Hepatic stellate cell (primary cell): ENCODE results near the gene HLA-DOA.

Experiments
- DNase-seq: peaks from one replicate; pipeline ENCODE4 v3.0.0; 2011; ENCODE audit warnings: low spot score

HLA-DOA gene

DNA sequence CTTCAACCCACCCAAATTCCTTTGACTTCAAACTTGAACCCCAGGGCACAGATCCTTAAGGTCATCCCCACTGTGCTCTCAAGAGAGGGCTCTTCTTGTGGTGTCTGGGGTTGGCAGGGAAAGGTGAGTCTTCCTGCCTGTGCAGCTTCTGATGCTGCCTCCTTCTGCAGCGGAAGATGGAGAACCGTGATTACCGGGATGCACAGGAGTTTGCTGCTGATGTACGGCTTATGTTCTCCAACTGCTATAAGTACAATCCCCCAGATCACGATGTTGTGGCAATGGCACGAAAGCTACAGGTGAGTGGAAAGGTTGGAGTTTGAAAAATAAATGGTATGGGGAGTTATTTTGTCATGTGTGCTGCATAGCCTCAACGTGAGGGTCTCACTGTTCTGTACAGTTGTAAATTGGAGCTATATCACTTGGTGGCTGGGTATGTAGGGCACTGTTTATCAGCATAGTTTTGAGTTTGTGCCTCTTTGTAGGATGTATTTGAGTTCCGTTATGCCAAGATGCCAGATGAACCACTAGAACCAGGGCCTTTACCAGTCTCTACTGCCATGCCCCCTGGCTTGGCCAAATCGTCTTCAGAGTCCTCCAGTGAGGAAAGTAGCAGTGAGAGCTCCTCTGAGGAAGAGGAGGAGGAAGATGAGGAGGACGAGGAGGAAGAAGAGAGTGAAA, 32.0 kb downstream of the HLA-DOA start:
- no peak for DNase-seq

DNA sequence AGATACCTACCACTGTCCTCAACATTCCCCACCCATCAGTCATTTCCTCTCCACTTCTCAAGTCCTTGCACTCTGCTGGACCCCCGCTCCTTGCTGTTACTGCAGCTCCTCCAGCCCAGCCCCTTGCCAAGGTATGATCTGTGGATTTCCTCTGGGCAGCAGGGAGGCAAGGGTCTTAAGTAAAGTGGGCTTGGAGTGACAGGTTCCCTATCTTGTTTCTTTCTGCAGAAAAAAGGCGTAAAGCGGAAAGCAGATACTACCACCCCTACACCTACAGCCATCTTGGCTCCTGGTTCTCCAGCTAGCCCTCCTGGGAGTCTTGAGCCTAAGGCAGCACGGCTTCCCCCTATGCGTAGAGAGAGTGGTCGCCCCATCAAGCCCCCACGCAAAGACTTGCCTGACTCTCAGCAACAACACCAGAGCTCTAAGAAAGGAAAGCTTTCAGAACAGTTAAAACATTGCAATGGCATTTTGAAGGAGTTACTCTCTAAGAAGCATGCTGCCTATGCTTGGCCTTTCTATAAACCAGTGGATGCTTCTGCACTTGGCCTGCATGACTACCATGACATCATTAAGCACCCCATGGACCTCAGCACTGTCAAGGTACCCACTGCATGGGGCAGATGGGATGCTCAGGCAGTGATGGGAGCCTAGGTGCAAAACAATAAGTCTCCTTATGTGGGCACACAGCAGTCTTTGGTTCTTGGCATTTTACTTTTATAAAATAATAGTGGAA, 32.9 kb downstream of the HLA-DOA start:
- DNase-seq = no peak

DNA sequence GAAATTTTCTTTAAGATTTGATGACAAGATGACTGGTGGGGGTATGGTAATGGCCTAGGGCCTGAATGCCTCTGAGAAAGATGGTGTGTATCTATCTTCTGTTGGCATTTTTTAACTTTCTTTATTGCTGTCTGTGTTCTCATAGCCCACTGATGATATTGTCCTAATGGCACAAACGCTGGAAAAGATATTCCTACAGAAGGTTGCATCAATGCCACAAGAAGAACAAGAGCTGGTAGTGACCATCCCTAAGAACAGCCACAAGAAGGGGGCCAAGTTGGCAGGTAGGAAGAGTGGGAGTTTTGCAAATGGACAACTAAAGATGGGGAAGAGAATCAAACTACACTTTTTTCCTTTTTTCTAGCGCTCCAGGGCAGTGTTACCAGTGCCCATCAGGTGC, 33.5 kb downstream of the HLA-DOA start:
- DNase-seq = no peak

DNA sequence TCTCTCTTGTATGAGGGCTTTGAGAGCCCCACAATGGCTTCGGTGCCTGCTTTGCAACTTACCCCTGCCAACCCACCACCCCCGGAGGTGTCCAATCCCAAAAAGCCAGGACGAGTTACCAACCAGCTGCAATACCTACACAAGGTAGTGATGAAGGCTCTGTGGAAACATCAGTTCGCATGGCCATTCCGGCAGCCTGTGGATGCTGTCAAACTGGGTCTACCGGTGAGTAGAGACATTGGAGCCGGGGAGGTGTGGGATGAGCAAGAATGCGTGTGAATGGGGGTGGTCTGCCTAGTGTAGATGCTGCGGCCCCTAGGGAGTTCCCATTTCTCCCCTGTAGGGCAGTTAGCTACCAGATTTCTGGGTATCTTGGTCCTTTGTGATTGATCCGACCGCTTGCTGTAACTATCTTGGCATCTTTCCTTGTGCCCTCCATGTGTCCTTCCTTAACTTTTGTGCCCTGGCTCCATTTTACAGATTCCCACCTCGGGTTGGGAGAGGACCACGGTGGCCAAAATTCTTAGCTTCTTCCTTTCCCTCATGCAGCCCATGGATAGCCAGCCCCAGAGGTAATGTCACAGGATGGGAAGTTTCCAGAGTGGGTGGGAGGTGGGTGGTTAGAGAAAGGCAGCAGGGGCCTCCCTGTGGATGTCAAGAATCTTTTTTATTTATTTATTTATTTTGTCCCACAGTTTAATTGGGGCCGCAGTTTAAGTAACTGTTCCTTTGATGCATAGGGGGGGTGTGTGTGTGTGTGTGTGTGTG, 34.7 kb downstream of the HLA-DOA start:
- no peak for DNase-seq

DNA sequence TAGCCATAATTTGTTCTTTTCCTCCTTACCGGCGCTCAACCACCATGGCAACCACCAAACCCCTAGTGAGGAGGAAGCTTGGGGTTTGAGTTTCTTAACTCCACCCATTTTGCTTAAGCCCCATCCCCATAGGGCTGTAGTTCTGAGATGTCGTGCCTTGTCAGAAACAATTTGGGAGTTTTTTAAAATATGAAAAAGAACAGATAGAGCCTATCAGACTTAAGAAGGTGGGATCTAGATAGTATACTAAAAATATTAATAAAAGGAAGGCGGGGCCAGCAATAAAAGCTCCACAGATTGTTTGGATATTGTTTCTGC, 35.4 kb downstream of the HLA-DOA start:
- DNase-seq = peak; percentile 81

DNA sequence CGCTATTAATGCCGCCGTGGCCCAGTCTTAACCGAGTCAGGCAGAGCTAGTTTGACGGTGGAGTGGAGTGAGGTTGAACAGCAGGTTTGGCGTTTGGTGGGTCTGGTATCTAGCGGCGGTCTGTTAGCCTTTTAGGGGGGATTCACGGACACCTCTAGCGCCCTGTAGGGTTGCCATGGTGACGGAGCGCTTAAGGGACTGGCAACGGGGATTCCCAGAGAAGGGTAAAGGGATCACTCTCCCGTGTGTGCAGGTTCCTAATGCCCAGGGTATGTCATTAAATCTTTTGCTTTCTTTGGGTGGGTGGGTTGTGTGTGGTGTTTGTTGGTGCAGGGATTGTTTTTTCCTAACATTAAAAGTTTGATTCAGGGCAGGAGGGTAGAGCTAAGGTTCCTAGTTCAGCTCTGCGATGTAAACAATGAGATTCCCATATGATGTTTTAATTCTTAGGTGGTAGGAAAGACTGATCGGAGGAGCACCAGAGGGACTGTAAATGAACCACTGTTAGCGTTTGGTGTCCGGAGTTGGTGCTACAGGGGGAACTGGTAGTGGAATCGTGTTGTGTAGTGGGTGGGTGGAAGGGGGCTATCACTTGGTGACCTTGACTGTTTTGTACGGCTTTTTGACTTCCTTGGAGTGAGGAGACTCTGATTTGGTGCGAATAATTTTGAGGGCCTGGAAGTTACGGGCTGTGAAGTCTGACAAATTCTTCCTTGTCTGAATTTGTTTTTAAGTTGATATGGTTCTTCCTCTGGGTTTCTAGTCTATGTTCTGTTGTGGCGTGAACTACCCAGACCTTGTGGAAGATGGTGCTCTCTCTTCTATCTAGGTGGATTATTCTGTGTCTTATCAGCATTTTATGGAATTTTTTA, 36.0 kb downstream of the HLA-DOA start:
- no peak for DNase-seq

DNA sequence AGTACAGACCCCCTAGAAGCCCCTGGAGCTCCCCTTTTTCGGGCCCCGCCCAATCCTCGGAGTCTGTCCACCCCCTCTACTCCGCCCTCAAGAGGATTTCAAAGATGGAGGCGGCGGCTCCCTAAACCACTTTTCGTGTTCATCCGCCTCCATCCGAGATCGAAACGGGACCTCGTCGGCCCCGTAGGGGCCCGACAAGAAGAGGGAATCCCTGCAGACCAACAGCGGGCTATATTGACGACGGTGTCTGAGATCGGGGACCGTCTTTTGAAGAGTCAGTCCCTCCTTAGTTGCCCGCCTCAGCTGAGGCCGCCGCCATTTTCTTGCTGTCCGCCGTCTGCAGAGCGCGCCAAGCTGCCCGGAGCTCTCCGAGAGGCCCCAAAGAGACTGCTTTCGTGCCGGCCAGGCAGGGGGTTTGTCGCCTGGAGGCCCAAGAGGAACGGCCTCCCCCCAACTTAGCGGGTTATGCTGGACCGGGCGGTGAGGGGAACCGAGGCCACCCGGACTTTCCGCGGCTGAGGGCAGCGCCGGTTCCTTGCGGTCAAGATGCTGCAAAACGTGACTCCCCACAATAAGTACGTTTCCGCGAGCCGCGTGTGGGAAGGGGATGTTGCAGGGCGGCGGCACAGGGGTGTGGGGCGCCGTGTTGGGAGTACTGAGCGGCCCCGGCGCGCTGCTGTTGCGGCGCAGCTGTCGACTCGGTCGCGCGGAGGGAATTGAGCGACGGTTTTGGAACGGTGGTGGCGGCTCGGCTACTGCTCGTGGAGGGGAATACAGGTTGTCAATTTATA, 36.8 kb downstream of the HLA-DOA start:
- no peak for DNase-seq

DNA sequence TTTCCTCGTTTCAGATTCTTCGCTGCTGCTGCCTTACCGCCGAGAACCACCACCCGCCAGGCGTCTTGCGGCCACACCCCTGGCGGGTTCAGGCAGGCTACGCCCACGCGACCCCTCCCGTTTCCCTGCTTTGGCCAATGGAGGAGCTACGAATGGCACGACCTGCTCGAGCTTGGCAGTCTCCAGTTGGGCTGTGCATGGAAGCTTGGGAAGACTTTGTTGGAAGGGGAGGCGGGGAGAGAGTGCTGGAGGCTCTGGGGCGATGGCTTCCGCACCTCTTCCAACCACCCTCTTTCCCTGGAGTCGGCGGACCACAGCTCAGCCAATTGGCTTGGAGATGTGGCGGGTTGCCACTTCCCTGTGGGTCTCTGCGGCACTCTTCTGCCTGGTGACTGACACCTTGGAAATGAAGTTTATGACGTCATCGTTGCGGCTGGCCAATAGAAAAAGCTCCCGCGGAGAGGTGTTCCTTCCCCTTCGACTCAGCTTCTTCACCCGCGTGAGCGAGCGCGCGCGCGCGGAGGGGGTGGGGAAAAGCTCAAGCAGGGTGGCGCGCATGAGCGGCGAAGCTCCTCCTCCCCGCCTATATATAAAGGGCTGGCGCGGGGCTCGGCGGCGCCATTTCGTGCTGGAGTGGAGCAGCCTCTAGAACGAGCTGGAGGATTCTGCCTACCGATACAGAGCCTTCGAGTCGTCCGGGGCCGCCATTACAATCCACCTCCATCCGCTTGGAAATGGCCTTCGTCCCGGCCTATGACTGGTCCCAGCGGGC, 37.6 kb downstream of the HLA-DOA start:
- DNase-seq = peak; percentile 96

DNA sequence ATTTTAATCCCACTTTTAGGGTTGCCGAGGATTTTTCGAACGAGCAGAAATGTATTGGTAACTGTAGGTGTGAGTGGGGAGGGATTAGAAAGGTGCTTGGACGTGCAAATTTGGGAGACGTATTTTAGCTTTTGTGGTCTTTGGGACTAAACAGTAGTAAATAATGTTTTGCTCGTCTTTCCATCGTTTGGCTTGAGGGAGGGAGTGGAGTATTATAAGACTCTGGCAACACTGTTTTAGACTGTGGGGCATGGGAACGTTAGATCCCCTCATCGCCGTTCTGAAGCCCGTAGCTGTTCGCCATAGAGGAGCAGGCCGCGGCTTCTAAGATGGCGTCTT, 38.2 kb downstream of the HLA-DOA start:
- DNase-seq = no peak

DNA sequence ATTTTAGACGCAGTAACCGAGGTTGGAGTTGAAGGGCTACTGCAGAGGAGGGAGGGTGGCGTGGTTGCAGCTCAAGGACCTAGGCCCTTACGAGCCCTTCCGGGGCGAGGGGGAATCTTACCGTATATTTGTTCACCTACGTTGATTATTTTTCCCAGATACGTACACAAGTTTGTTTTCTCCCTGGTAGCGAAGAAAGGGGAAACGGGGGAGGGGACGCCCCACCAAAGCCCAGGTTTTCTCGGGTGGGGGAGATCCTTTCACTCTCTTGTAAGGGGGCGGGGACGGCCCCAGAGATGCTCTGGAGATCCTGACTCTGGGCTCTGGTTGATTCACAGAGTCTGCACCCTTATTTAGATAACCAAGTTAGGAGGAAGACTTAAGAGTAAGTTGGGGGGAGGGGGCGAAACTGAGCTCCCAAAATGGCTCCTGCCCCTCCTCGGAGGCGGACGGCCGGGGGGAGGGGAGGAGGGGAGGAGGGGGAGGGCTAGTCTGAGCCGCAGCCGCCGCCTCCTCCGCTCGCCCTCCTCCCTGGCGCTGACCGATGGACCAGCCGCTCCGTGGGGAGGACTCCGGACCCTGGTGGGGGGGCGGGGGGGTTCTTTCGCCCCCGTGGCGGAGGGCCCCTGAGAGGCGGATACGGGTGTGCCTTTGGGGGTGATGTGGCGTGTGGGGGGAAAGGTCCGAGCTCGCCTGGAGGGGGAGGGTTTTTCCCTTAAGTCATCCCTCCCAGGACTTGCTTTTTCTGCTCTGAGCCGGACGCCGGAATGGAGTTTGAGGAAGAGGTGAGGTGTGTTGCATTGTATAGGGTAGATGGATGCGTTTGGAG, 38.8 kb downstream of the HLA-DOA start:
- peak; percentile 85 for DNase-seq

DNA sequence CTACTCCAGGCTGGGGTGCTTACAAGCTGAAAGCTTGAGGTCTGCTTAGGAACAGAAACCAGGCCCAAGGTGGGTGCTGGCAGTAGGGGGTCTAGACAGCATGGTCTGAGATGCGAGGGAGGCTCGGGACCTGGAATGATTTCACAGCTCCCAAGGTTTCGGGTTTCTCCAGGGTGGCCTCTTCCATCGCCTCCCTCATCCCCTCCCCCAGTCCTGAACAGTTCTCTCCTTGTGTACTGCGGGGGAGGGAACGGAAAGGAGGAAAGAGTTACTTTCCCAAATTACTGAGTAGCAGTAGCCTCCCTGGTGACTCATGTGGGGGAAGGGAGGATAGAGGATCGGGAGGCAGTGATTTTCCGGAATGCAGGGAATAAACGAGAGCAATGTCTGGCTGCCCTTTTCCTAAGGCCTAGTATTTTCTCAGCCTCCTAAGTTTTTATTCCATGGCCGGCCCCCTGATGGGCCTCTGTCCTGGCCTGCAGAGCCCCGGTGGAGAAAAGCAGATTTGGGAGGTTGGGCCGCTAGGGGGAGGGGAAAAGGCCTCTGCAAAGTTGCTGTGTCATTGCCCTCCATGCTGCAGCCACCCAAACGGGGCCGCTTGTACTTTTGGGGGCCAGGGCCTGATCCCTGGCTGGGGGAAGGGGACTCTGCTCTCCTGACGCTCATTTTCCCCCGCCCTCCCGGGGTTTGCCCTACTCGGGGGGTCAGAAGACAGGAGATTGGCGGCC, 39.5 kb downstream of the HLA-DOA start:
- peak; percentile 79 for DNase-seq

DNA sequence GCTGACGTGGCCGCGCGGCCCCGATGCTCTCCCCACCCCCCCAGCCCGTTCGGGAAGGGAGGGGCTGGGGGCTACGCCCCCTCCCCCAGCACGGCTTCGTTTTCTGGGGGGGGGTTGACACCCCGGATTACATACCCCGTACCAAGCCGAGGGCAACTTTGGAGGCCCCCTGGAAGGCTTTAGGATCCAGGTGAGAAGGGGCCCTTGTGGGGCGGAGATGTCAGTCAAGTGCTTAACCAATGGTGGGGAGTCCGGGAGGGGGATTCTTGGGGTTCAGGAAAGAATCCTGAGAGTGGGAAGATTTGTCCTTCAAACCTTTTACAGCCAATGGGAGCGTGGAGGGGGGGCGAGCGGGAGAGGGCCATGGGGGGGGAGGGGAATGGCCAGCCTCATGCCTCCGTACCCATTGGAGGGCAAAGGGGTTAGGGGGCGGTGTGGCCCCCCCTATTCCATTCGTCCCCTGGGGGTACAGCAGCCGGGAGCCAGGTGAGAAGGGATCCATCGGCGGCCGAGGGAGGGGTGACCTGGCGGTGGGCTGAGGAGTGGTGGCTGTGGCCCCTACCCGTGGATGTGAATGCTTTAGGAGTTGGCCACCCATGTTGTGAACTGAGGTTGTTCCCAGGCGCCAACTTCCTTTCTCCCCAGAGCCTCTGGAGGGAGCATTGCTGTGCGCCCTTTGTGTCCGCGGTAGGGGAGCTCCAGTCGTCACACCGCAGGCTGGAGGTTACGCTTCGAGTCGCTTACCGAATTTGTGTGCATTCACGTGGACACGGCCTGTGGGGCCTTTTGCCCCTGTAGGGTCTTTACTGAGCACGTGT, 40.3 kb downstream of the HLA-DOA start:
- peak; percentile 52 for DNase-seq

DNA sequence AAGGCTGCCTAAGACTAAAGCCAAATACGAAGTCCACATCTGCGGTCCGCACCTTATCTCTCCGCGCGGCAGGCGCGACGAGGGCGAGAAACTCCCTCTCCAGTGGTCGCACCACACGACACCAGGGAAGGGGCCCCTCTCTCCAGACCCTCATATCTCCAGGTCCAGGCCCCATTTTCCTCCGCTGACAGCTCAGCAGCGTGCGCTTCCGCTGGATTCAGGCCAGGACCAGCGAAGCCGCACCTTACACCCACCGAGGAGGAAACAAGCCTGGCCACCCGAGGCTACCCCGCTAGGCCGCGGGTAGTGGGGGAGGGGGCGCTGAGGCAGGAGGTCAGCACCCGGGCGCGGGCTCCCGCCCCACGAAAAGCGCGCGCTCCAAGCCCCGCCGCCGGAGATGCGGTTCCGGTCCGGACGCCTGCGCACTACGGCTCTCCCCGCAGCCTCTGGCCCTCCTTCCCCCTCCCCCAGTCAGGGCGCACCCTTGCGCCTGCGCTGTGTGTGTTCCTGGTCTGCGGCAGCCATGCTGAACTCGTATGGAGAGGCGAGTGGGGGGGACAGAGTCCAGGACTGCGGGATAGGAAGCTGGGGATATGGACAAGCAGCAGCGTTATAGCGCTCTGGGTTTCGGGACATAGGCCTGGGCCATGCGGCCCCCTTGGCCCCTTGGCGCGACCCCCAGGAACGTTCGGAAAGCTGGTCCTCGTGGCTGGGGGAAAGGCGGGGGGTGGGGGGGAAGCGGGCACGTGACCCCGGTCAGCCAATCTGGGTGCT, 41.1 kb downstream of the HLA-DOA start, which contains the start of gene BRD2:
TSS of gene BRD2 (plus strand) at position 502 of the 774 bp plus-strand sequence. CDS start 4,305 bp downstream, outside the sequence.
- DNase-seq = peak; percentile 94

DNA sequence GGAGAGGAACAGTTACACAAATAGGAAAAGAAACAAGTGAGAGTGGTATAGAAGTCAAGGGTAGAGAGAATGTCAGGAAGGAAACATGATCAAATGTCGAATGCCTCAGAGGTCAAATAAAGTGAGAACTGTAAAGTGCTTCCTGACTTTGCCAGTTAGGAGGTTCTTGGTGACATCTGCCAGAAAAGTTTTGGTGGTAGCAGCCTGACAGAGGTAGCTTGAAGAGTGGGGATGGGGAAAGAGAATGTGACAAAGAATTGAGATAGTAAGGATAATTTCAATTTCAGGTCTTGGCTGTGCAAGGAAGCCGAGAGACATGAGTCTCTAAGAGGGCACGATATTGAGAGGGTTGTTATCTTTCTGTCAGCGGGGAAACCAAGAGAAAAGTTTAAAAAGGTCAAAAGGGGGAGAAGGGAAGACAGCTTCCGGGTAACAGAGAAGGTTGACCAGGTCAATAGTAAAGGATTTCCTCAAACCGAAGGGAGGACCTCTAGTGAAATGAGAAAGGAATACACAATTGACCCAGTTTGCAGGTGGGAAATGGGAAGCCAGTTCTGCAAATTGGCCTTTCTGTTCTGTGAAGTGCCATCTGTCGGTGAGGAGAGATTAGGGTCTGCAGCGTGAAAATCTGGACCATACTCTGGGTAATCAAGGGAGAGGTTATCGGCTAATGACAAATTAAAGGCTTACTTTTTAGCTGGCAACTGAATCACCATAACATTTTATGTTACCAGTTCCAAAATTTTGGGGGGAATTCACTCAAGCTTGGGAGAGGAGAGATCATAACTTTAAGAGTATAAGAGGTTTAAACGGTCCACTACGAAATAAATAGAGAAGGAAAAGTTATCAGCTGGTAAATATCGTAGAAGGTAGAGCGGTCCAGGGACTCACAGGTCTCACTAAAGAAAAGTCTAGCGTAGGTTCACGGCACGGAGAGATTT, 42.0 kb downstream of the HLA-DOA start:
- no peak for DNase-seq

DNA sequence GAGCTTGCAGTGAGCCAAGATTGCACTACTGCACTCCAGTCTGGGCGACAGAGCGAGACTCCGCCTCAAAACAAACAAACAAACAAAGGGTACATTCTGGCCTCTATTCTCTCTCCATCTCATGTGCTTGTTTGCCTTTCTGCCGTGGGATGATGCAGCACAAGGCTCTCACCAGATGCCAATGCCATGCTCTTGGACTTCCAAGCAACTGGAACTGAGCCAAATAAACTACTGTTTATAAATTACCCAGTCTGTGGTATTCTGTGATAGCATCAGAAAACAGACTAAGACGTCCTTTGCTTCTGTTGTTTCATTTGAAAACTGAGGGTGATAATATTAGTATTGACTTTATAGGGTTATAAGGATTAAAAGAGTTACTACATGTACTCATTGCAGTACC, 44.6 kb downstream of the HLA-DOA start:
- DNase-seq = no peak

DNA sequence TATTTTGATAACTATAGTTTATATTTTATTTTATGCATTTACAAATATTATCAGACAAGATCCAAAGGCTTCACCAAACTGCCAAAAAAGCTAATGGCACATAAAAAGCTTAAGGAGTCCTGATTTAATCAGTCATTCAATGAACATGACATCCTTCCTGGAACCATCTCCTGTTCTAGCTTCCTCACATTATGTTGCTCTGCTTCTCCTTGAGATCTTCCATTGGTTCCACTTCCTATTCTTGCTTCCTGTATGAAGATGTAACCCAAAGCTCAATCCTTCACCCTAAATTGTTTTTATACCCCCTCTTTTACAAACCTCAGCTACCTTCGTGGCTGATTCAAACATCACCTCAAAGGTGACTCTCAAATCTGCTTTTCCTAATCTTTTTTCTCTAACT, 45.5 kb downstream of the HLA-DOA start:
- DNase-seq = no peak
